WTC11 (cell line): ENCODE measurements around the gene CAVIN1. TPM values are rescaled to one million over a fixed set of nuclear protein-coding genes. Genes with fewer than 3 reads are reported as not detected.

ENCODE experiments used
- ATAC-seq: fragments of 200-7000 bp; cut with Tn5 transposase; 2 replicates; pipeline ENCODE4 v1.10.0; 2021; ENCODE audit warnings: mild to moderate bottlenecking, moderate library complexity
- CTCF ChIA-PET: fragments of 300-600 bp; sonication (Branson Sonifier 250); formaldehyde crosslinking; loops from one replicate; lab custom pipeline; 2021; ENCODE audit warnings: antibody characterized with exemption; lab: Charles Lee
- POLR2A ChIA-PET: fragments of 350-600 bp; sonication (Branson Sonifier 250); formaldehyde crosslinking; loops from one replicate; lab custom pipeline; 2021; ENCODE audit warnings: antibody characterized with exemption; lab: Charles Lee
- DNase-seq: peaks from one replicate; pipeline ENCODE4 v3.0.0; 2021; ENCODE audit warnings: low spot score
- H3K27ac Mint-ChIP-seq: 2 replicates; pipeline ENCODE4 v1.8.0; 2021; ENCODE audit warnings: mixed read lengths
- H3K27me3 Mint-ChIP-seq: 2 replicates; pipeline ENCODE4 v1.8.0; 2021; ENCODE audit warnings: low read depth, mild to moderate bottlenecking, moderate library complexity, mixed read lengths
- H3K36me3 Mint-ChIP-seq: 2 replicates; pipeline ENCODE4 v1.8.0; 2021; ENCODE audit warnings: mixed read lengths
- H3K4me1 Mint-ChIP-seq: 2 replicates; pipeline ENCODE4 v1.8.0; 2022; ENCODE audit warnings: mixed read lengths
- H3K4me3 Mint-ChIP-seq: 2 replicates; pipeline ENCODE4 v1.8.0; 2021; ENCODE audit warnings: mild to moderate bottlenecking, moderate library complexity, mixed read lengths
- H3K9me3 Mint-ChIP-seq: 2 replicates; pipeline ENCODE4 v1.8.0; 2021; ENCODE audit warnings: mixed read lengths
- AFF4 ChIP-seq: sonication (generic); formaldehyde crosslinking; IDR thresholded peaks from 2 replicates; pipeline ENCODE4 v1.8.1; 2023; ENCODE audit warnings: mild to moderate bottlenecking, missing genetic modification reagents, borderline replicate concordance
- ATF1 ChIP-seq: sonication (generic); formaldehyde crosslinking; IDR thresholded peaks from 2 replicates; pipeline ENCODE4 v1.8.1; 2023; ENCODE audit warnings: mild to moderate bottlenecking, moderate library complexity, missing genetic modification reagents
- ATF2 ChIP-seq: sonication (generic); formaldehyde crosslinking; IDR thresholded peaks from 2 replicates; pipeline ENCODE4 v1.8.1; 2022; ENCODE audit warnings: low read depth, missing genetic modification reagents, borderline replicate concordance
- CREB1 ChIP-seq: sonication (generic); formaldehyde crosslinking; IDR thresholded peaks from 2 replicates; pipeline ENCODE4 v1.8.0; 2023; ENCODE audit warnings: mild to moderate bottlenecking, missing genetic modification reagents
- CTCF ChIP-seq: fragments of 200-600 bp; IDR thresholded peaks from 2 replicates; pipeline ENCODE4 v1.8.0; 2022; ENCODE audit warnings: antibody characterized with exemption
- FOXP1 ChIP-seq: sonication (generic); formaldehyde crosslinking; IDR thresholded peaks from 2 replicates; pipeline ENCODE4 v1.8.0; 2022; ENCODE audit warnings: missing genetic modification reagents, mild to moderate bottlenecking, moderate library complexity, borderline replicate concordance
- HMGA2 ChIP-seq: fragments of 250-450 bp; sonication (Bioruptor Pico); IDR thresholded peaks from 2 replicates; pipeline ENCODE4 v1.4.0; 2021; ENCODE audit warnings: mild to moderate bottlenecking, moderate library complexity
- MXD4 ChIP-seq: fragments of 250-450 bp; sonication (Bioruptor Pico); IDR thresholded peaks from 2 replicates; pipeline ENCODE4 v1.8.0; 2021; ENCODE audit warnings: mild to moderate bottlenecking, moderate library complexity, borderline replicate concordance
- NFATC4 ChIP-seq: fragments of 250-450 bp; sonication (Bioruptor Pico); IDR thresholded peaks from 2 replicates; pipeline ENCODE4 v1.9.0; 2021; ENCODE audit warnings: mild to moderate bottlenecking
- NFE2L1 ChIP-seq: sonication (generic); formaldehyde crosslinking; IDR thresholded peaks from 2 replicates; pipeline ENCODE4 v1.8.1; 2023; ENCODE audit warnings: missing genetic modification reagents
- NR1H2 ChIP-seq: sonication (generic); formaldehyde crosslinking; IDR thresholded peaks from 2 replicates; pipeline ENCODE4 v1.9.0; 2021; ENCODE audit warnings: mild to moderate bottlenecking, moderate library complexity, missing genetic modification reagents
- ZBTB43 ChIP-seq: sonication (generic); formaldehyde crosslinking; IDR thresholded peaks from 2 replicates; pipeline ENCODE4 v1.8.1; 2023; ENCODE audit warnings: mild to moderate bottlenecking, missing genetic modification reagents
- ZMAT4 ChIP-seq: fragments of 250-450 bp; sonication (Bioruptor Pico); IDR thresholded peaks from 2 replicates; pipeline ENCODE4 v1.9.0; 2021; ENCODE audit warnings: mild to moderate bottlenecking
- ZNF281 ChIP-seq: sonication (generic); formaldehyde crosslinking; IDR thresholded peaks from 2 replicates; pipeline ENCODE4 v1.8.0; 2023; ENCODE audit warnings: mild to moderate bottlenecking, missing genetic modification reagents
- ZNF532 ChIP-seq: fragments of 250-450 bp; sonication (Bioruptor Pico); IDR thresholded peaks from 2 replicates; pipeline ENCODE4 v1.9.0; 2021; ENCODE audit warnings: mild to moderate bottlenecking, borderline replicate concordance
- total RNA-seq: library from RNA; stranded (reverse); gene quantifications from 3 replicates; pipeline ENCODE4 v1.2.3, GENCODE V29; 2021
- TF ChIP-seq, protein P1 (sequence below): sonication (generic); formaldehyde crosslinking; IDR thresholded peaks from 2 replicates; pipeline ENCODE4 v1.8.1; 2022; ENCODE audit warnings: mild to moderate bottlenecking, moderate library complexity, missing genetic modification reagents
- TF ChIP-seq, protein P2 (sequence below): sonication (generic); formaldehyde crosslinking; IDR thresholded peaks from 2 replicates; pipeline ENCODE4 v1.8.1; 2022; ENCODE audit warnings: low read depth, mild to moderate bottlenecking, moderate library complexity, missing genetic modification reagents, borderline replicate concordance

CAVIN1 gene
- total RNA-seq, 1 experiment from 2014 or later, result 24.6 TPM

DNA sequence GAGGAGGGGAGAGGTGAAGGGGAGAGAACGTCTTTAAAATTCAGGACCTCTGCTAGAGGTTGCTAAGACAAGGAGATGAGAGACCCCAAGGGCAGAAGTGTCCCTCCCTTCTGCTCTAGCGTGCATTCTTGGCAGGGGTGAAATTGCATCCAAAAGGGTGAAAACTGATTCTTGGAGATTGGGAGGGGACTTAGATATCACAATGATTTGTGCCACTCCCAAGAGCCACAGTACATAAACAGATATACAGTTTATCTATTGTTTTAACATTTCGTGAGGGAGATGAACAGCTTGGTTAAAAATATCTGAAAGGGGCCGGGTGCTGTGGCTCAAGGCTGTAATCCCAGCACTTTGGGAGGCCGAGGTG is 12.8 kb downstream of the CAVIN1 start:
- Mint-ChIP-seq H3K4me1 (peaks cover 29% of the 10 kb centered on the region), H3K9me3 (no peaks in the 10 kb centered on the region), H3K36me3 (no peaks in the 10 kb centered on the region), H3K27me3 (no peaks in the 10 kb centered on the region), H3K27ac (no peak overlapping the region), H3K4me3 (no peak overlapping the region)
- ChIA-PET POLR2A (no interaction called here), CTCF (interaction anchor here (1.0 to 1.5 kb wide), 3 partner anchors 10 to 117 kb away, joined by 3 to 4 read pairs (median 3); no protein-coding TSS in a partner anchor)
- no peak for ATAC-seq
- no peak for DNase-seq
- no peak for TF ChIP-seq CREB1
- no peak for TF ChIP-seq ATF1 (CRISPR knock-in tag)
- no peak for TF ChIP-seq ZNF281 (CRISPR knock-in tag)
- TF ChIP-seq NFE2L1 (CRISPR knock-in tag), result no peak
- TF ChIP-seq HMGA2 (CRISPR knock-in tag), result no peak
- TF ChIP-seq FOXP1 (CRISPR knock-in tag), result no peak
- no peak for TF ChIP-seq AFF4
- TF ChIP-seq MXD4 (CRISPR knock-in tag), result no peak
- TF ChIP-seq, protein P1, sequence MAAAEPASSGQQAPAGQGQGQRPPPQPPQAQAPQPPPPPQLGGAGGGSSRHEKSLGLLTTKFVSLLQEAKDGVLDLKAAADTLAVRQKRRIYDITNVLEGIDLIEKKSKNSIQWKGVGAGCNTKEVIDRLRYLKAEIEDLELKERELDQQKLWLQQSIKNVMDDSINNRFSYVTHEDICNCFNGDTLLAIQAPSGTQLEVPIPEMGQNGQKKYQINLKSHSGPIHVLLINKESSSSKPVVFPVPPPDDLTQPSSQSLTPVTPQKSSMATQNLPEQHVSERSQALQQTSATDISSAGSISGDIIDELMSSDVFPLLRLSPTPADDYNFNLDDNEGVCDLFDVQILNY, result no peak
- TF ChIP-seq ZNF532 (CRISPR knock-in tag), result no peak
- no peak for TF ChIP-seq NFATC4
- no peak for TF ChIP-seq NR1H2 (CRISPR knock-in tag)
- TF ChIP-seq, protein P2, sequence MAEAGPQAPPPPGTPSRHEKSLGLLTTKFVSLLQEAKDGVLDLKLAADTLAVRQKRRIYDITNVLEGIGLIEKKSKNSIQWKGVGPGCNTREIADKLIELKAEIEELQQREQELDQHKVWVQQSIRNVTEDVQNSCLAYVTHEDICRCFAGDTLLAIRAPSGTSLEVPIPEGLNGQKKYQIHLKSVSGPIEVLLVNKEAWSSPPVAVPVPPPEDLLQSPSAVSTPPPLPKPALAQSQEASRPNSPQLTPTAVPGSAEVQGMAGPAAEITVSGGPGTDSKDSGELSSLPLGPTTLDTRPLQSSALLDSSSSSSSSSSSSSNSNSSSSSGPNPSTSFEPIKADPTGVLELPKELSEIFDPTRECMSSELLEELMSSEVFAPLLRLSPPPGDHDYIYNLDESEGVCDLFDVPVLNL, result no peak
- TF ChIP-seq ZBTB43 (CRISPR knock-in tag), result no peak
- TF ChIP-seq CTCF, result no peak
- no peak for TF ChIP-seq ZMAT4 (CRISPR knock-in tag)
- no peak for TF ChIP-seq ATF2 (CRISPR knock-in tag)
